ENCODE measurements around the gene B4GALT4.

The B4GALT4 gene

DNA sequence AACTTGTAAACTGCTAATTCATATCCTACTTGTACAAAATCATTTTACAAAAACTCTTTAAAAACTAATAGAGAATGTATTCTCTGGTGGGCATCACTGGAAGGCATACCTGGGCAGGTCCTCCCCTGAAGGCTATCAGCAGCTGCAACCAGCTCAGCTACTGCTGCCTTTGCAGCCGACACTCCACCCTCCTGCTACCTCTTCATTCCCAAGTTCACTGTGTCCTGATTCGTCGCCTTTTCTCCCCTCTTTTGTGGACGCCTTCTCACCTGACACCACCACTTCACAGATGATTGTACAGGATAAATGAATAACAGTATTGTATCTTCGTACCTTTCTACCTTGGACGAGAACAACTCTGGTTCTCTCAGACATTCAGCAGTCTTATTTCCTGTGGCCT is 28.9 kb downstream of the B4GALT4 start:
- intact Hi-C loops (cut with DNase I) = no loop called here
- DNase-seq = no peak

DNA sequence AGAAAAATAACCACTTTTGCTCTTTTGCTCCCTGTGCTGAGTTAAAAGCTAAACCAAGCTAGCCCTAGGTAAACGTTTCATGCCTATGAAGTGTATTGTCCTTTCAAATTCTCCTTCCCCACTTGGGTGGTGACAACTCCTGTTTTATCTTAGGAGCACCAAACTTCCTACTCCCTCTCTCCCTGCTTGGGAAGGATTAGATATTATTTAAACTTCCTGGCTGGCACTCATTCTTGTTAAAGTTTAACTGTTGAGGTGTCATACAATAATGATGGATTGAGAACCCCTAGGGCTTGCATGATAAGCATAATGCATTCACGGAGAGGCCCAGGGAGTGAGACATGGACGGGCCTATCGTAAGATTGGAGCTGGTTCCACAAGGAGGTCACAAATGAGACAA is 29.5 kb downstream of the B4GALT4 start:
- DNase-seq = no peak
- intact Hi-C loops (cut with DNase I) = no loop called here

- peak in 16 of 42 donors; percentile 6 to 53 (median 31) for DNase-seq
- intact Hi-C loops (cut with DNase I) = no loop called here
These were observed 33.2 kb downstream of the B4GALT4 start for GRCh38 chr3:119207512-119207875.

GRCh38 chr3:119206611-119207511 is 33.8 kb downstream of the B4GALT4 start:
- intact Hi-C loops (cut with DNase I) = no loop called here
- DNase-seq = no peak

DNA sequence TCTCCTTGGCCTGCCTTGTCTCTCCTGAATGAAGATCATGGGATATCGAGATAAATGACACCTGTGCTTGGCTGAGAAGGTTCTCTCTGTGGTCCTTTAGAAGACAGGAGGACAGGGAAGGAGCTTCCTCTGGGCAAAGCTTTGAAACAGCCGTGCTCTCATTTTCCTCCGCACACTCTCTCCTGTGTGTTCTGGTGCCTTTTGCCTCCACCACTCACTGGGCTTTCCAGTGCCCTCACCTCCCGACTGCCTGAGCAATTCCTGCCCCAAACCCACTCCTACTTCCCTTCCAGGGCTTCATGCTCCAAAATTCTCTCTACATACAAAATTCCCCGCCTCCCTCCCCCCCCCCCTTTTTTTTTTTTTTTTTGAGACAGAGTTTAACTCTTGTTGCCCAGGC is 35.0 kb downstream of the B4GALT4 start:
- intact Hi-C loops (cut with DNase I) = no loop called here
- DNase-seq = no peak

- DNase-seq = peak in 35 of 42 donors; percentile 7 to 71 (median 37)
- intact Hi-C loops (cut with DNase I) = no loop called here
These were observed 35.5 kb downstream of the B4GALT4 start for GRCh38 chr3:119205209-119205608.

- intact Hi-C loops (cut with DNase I) = no loop called here
- DNase-seq = peak in 7 of 42 donors; percentile 15 to 60 (median 32)
These were observed 44.8 kb downstream of the B4GALT4 start for GRCh38 chr3:119195911-119196310.

DNA sequence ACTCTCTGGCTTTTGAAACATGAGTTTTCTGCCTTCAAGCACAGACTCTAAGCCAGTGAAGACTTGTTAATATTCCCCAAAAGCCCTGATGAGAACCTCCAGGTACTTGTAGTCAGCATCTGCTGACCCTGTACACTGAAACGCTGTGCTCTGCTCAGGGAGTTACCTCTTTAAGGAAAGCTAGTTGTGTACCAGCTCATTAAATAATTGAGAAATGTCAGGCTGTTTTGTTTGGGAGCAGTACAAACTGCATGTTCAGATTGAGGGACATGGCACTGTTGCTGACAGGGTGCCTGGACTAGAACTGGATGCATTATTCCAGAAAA is 45.6 kb downstream of the B4GALT4 start:
- DNase-seq = no peak
- intact Hi-C loops (cut with DNase I) = no loop called here

DNA sequence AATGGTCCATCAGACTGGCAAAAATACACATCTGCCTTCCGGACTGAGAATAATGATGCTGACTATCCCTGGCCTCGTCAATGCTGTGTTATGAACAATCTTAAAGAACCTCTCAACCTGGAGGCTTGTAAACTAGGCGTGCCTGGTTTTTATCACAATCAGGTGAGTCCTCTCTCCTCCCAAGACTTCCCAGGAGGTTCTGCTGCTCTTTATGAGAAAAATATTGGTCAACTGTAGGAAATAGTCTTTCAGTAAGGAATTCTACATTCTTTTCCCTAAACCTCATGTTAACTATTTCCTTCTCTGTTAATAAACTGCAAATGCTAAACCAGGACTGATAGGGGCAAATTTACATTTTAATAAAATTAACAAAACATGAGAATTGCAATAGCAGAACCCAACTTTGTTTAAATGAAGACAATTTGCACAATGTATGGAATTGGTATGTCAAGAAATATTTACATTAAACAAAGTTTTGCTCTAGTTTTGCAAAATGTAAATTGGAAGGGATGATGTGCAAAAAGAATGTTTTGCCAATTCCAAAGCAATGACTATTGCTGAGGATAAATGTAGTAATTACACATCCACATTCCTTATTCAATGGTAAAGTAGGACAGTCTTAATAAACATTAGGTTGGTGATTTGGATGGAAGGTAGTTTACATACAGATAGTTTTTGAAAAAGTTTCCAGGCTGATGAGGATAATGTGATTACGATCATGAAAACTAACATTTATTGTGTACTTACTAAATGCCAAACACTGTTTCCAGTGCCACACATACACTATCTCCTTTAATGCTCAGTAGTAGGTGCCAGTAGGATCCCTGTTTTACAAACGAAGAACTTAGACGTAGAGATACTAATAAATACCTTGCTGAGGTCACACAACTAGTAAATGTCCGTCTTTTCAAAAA is 46.2 kb downstream of the B4GALT4 start:
- intact Hi-C loops (cut with DNase I) = no loop called here
- no peak for DNase-seq

GRCh38 chr3:119191800-119192199 is 48.9 kb downstream of the B4GALT4 start:
- intact Hi-C loops (cut with DNase I) = no loop called here
- no peak for DNase-seq

DNA sequence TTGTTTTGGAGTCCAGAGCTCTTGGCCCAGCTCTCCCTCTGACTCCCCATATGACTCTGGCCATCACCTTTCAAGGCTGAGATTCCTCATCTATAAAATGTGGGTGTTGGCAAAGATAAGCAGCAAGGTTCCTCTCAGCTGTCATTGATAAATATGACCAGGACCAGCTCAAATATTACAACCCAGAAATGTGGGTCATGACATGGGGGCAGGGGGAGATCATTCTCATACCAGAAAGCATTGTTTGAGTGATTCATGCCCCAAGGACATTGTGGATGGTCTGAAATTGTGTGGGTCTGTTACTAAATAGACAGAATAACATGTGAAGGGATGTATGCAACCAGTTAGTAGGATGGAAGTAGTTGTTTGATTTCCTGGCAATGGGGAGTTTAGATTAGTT is 53.4 kb downstream of the B4GALT4 start:
- no peak for DNase-seq
- intact Hi-C loops (cut with DNase I) = no loop called here

GRCh38 chr3:119184796-119185570 is 55.7 kb downstream of the B4GALT4 start:
- no peak for DNase-seq
- intact Hi-C loops (cut with DNase I) = no loop called here

DNA sequence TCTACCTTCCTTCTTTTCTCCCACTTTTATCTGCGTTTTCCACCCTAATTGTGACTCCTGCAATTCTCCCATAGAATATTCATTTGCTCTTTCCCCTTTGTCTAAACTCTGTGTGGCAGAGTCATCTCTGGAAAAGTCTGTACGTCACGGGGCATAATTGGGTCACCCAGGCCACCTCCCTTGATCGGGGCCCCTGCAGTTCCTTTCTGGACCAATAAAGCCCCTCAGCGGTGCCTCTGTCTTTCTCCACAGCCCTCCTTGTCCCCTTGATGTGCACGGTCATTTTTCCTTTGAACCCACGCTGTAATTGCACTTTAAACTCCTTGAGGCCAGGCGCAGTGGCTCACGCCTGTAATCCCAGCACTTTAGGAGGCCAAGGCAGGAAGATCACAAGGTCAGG is 56.6 kb downstream of the B4GALT4 start:
- intact Hi-C loops (cut with DNase I) = no loop called here
- DNase-seq = no peak

GRCh38 chr3:119181765-119182164 is 58.9 kb downstream of the B4GALT4 start:
- intact Hi-C loops (cut with DNase I) = no loop called here
- DNase-seq = no peak

GRCh38 chr3:119177321-119177720 is 63.4 kb downstream of the B4GALT4 start:
- intact Hi-C loops (cut with DNase I) = no loop called here
- no peak for DNase-seq

GRCh38 chr3:119176778-119177177 is 63.9 kb downstream of the B4GALT4 start:
- intact Hi-C loops (cut with DNase I) = no loop called here

GRCh38 chr3:119175872-119176756 is 64.6 kb downstream of the B4GALT4 start:
- no peak for DNase-seq
- intact Hi-C loops (cut with DNase I) = no loop called here

More at GRCh38 chr3:119176778-119177177, 63.9 kb downstream of the B4GALT4 start:
- DNase-seq = no peak

GRCh38 chr3:119173325-119173724 is 67.4 kb downstream of the B4GALT4 start, which contains the start of gene UPK1B:
TSS of gene UPK1B (plus strand) at chr3:119173598. CDS start at chr3:119186742, 13,144 bp downstream.
- peak; percentile 4 to 85 (median 60) for DNase-seq
- intact Hi-C loops (cut with DNase I) = no loop called here

All from head of caudate nucleus (tissue), 42 donors.